Glutamatergic neuron (in vitro differentiated cells): Measurements from ENCODE around the gene CIAO1. TPM values are rescaled to one million over a fixed set of nuclear protein-coding genes. Genes with fewer than 3 reads are reported as not detected.

Experiments used
- DNase-seq: peaks from one replicate; pipeline ENCODE4 v3.0.0; 2022
- H3K27ac Mint-ChIP-seq: one replicate; pipeline ENCODE4 v1.8.0; 2020; ENCODE audit warnings: mild to moderate bottlenecking, mixed read lengths, inconsistent platforms; ENCODE audit not compliant: unreplicated experiment
- H3K27me3 Mint-ChIP-seq: one replicate; pipeline ENCODE4 v1.8.0; 2020; ENCODE audit warnings: mild to moderate bottlenecking, moderate library complexity, mixed read lengths, inconsistent platforms; ENCODE audit not compliant: unreplicated experiment
- H3K36me3 Mint-ChIP-seq: one replicate; pipeline ENCODE4 v1.8.0; 2020; ENCODE audit warnings: mild to moderate bottlenecking, mixed read lengths, inconsistent platforms; ENCODE audit not compliant: unreplicated experiment
- H3K4me1 Mint-ChIP-seq: one replicate; pipeline ENCODE4 v1.8.0; 2020; ENCODE audit warnings: mild to moderate bottlenecking, low read depth, mixed read lengths, inconsistent platforms; ENCODE audit not compliant: unreplicated experiment
- H3K4me3 Mint-ChIP-seq: one replicate; pipeline ENCODE4 v1.8.0; 2020; ENCODE audit warnings: mild to moderate bottlenecking, mixed read lengths, inconsistent platforms; ENCODE audit not compliant: unreplicated experiment
- H3K9me3 Mint-ChIP-seq: one replicate; pipeline ENCODE4 v1.8.0; 2020; ENCODE audit warnings: mild to moderate bottlenecking, moderate library complexity, mixed read lengths, inconsistent platforms; ENCODE audit not compliant: unreplicated experiment
- total RNA-seq: library from RNA; stranded (reverse); fragmentation: NEBNext Ultra II Directional; extraction: Animal tissue kit (Norgen Biotek cat#: 25700); gene quantifications from one replicate; pipeline ENCODE4 v1.2.1, GENCODE V29; 2021; ENCODE audit not compliant: unreplicated experiment
- TF ChIP-seq, protein P1 (sequence below): fragments of 200-600 bp; sonication (generic); IDR thresholded peaks from one replicate; pipeline ENCODE4 v1.5.0; 2021; ENCODE audit not compliant: partially characterized antibody, unreplicated experiment

CIAO1 gene
- total RNA-seq, 1 donor from 2014 or later: 68.1 TPM

DNA sequence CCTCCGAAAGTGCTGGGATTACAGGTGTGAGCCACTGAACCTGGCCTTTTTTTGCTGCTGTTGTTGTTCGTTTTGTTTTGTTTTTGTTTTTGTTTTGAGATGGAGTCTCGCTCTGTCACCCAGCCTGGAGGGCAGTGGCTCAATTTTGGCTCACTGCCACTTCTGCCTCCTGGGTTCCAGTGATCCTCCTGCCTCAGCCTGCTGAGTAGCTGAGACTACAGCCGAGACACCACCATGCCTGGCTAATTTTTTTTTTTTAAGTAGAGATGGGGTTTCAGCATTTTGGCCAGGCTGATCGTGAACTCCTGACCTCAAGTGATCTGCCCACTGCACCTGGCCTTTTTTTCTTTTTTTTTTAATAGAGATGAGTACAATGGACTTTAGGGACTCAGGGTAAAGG is 22.2 kb upstream of the CIAO1 start:
- Mint-ChIP-seq H3K9me3 (peaks cover 4% of the 10 kb centered on the region), H3K36me3 (no peaks in the 10 kb centered on the region), H3K27me3 (peaks cover 2% of the 10 kb centered on the region), H3K4me3 (no peak overlapping the region), H3K4me1 (peaks cover 11% of the 10 kb centered on the region), H3K27ac (no peak overlapping the region)
- TF ChIP-seq, protein P1, sequence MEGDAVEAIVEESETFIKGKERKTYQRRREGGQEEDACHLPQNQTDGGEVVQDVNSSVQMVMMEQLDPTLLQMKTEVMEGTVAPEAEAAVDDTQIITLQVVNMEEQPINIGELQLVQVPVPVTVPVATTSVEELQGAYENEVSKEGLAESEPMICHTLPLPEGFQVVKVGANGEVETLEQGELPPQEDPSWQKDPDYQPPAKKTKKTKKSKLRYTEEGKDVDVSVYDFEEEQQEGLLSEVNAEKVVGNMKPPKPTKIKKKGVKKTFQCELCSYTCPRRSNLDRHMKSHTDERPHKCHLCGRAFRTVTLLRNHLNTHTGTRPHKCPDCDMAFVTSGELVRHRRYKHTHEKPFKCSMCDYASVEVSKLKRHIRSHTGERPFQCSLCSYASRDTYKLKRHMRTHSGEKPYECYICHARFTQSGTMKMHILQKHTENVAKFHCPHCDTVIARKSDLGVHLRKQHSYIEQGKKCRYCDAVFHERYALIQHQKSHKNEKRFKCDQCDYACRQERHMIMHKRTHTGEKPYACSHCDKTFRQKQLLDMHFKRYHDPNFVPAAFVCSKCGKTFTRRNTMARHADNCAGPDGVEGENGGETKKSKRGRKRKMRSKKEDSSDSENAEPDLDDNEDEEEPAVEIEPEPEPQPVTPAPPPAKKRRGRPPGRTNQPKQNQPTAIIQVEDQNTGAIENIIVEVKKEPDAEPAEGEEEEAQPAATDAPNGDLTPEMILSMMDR: no peak
- DNase-seq: no peak

DNA sequence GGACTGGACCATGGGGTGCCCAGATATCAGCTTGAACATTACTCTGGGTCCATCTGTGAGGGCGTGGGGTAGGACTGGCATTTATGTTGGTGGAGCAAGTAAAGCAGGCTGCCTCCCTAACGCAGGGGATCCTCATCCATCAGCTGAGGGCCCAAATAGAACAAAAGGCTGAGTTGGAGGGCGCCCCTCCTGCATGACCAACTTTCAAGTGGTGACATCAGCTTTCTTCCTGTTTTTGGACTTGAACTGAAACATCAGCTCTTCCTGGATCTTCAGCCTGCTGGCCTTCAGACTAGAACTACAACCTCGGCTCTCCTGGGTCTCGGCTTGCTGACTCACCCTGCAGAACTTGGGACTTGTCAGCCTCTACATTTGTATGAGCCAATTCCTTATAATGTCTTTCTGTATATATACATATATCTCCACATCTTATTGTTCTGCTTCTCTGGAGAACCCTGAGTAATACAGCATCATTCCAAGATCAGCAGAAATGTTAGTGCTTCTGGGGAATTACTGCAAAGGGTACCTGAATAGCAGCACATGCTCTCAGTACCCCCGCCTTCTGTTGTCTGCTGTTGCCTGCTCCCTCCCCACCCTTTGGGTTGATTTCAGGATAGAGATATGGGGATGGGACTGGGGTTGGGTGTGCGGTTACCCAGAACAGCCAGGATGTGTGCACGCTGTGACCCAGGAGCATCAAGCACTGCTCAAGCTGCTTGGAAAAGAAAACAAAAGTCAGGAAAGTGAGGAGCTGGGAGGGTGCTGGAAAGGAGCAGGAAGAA is 20.2 kb upstream of the CIAO1 start:
- DNase-seq: no peak
- H3K4me3 Mint-ChIP-seq: no peak overlapping the region
- no peak overlapping the region for H3K27ac Mint-ChIP-seq
- peaks cover 9% of the 10 kb centered on the region for H3K9me3 Mint-ChIP-seq
- H3K36me3 Mint-ChIP-seq: no peaks in the 10 kb centered on the region
- TF ChIP-seq, protein P1: no peak
- H3K27me3 Mint-ChIP-seq: peaks cover 3% of the 10 kb centered on the region
- peaks cover 10% of the 10 kb centered on the region for H3K4me1 Mint-ChIP-seq

DNA sequence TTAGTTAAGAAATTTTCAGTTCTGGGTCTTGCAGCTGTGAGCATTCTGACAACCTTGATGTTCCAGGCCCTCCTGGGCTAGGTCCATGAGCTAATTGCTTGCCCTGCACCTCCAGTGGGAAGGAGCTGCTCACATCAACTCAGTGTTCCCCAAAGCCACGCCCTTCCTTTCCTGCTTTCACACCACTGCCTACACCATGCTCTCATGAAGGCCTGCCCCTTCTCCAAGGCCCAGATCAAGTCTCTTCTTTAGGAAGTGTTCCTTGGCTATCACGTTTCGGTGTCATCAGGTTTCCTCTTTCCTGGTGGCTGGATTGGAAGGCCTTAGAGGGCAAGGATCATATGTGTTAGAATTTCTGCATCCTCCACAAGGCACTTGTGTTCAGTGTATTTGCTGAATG is 19.0 kb upstream of the CIAO1 start:
- Mint-ChIP-seq H3K9me3 (peaks cover 9% of the 10 kb centered on the region), H3K4me3 (no peak overlapping the region), H3K27me3 (peaks cover 3% of the 10 kb centered on the region), H3K36me3 (no peaks in the 10 kb centered on the region), H3K27ac (no peak overlapping the region), H3K4me1 (peaks cover 10% of the 10 kb centered on the region)
- DNase-seq: no peak
- TF ChIP-seq, protein P1: no peak

DNA sequence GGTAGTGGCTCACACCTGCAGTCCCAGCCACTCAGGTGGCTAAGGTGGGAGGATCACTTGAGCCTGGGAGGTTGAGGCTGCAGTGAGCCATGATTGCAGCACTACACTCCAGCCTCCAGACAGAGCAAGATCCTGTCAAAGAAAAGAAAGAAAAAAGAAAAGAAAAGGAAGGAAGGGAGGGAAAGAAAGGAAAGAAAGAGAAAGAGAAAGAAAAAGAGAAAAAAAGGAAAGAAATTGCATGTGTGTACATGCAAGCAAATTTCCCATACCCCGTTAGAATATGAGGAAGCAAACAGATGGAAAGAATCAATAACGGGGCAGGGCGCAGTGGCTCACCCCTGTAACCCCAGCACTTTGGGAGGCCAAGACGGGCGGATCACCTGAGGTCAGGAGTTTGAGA is 18.1 kb upstream of the CIAO1 start:
- no peak for DNase-seq
- H3K4me1 Mint-ChIP-seq: peaks cover 10% of the 10 kb centered on the region
- TF ChIP-seq, protein P1: no peak
- H3K4me3 Mint-ChIP-seq: no peak overlapping the region
- peaks cover 9% of the 10 kb centered on the region for H3K9me3 Mint-ChIP-seq
- H3K27ac Mint-ChIP-seq: peak overlapping the region; percentile 7
- H3K36me3 Mint-ChIP-seq: no peaks in the 10 kb centered on the region
- peaks cover 3% of the 10 kb centered on the region for H3K27me3 Mint-ChIP-seq

DNA sequence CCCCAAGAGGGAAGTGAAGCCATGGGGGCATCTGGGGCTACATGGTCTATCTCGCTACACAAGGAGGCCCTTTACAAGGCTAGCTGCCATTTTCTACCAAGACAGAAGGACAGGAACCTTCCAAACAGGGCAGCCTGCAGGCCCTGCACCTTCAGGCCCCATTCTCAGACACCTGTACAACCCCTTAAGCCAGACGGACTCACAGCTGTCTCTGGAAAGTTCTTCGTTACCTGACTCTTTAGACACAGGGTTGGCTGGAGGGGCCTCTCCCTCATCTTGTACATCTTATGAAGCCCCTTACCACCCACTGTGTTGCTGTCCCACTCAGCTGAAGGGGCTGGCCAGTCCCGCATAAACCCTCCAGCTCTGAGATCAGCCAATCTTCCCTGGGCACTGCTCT is 17.4 kb upstream of the CIAO1 start:
- no peak for DNase-seq

More for the DNA sequence above, 17.4 kb upstream of the CIAO1 start:
- Mint-ChIP-seq H3K27ac (no peak overlapping the region), H3K4me3 (no peak overlapping the region), H3K36me3 (no peaks in the 10 kb centered on the region), H3K4me1 (peaks cover 10% of the 10 kb centered on the region), H3K9me3 (peaks cover 9% of the 10 kb centered on the region), H3K27me3 (peaks cover 8% of the 10 kb centered on the region)
- TF ChIP-seq, protein P1: no peak
